GM12875 (cell line): Measurements from ENCODE around the gene ATG2B.

Source experiments
- H3K4me3 ChIP-seq: one replicate; pipeline ENCODE4 v1.5.1; 2011; ENCODE audit warnings: low read depth, low read length, control low read depth
- TF ChIP-seq, protein P1 (sequence below): IDR thresholded peaks from 2 replicates; pipeline ENCODE4 v1.5.1; 2011; ENCODE audit warnings: low read depth, mild to moderate bottlenecking, control low read depth, inconsistent platforms, low read length, moderate library complexity, borderline replicate concordance; ENCODE audit not compliant: insufficient read depth

Gene ATG2B

GRCh38 chr14:96390965-96391292 lies 27.8 kb upstream of the ATG2B start:
- peak overlapping the region; percentile 83 for H3K4me3 ChIP-seq
- TF ChIP-seq, protein P1, sequence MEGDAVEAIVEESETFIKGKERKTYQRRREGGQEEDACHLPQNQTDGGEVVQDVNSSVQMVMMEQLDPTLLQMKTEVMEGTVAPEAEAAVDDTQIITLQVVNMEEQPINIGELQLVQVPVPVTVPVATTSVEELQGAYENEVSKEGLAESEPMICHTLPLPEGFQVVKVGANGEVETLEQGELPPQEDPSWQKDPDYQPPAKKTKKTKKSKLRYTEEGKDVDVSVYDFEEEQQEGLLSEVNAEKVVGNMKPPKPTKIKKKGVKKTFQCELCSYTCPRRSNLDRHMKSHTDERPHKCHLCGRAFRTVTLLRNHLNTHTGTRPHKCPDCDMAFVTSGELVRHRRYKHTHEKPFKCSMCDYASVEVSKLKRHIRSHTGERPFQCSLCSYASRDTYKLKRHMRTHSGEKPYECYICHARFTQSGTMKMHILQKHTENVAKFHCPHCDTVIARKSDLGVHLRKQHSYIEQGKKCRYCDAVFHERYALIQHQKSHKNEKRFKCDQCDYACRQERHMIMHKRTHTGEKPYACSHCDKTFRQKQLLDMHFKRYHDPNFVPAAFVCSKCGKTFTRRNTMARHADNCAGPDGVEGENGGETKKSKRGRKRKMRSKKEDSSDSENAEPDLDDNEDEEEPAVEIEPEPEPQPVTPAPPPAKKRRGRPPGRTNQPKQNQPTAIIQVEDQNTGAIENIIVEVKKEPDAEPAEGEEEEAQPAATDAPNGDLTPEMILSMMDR = no peak

DNA sequence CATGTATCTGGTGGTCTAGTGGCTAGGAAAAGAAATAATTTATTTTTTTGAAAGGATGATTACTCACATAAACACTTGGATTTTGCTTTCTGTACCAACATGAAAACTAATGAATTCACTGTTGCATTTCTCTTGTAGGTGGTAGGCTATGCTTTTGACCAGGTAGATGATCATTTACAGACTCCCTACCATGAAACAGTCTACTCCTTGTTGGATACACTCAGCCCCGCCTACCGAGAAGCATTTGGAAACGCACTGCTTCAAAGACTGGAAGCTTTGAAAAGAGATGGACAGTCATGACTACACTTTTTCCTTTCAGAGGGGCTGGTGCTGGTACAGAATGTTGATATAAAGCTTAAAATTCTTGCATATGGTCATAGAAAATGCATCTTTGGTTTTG lies 22.2 kb upstream of the ATG2B start:
- H3K4me3 ChIP-seq = no peak overlapping the region
- TF ChIP-seq, protein P1 = no peak

GRCh38 chr14:96384740-96385139 lies 21.6 kb upstream of the ATG2B start:
- H3K4me3 ChIP-seq = no peak overlapping the region
- TF ChIP-seq, protein P1 = no peak

DNA sequence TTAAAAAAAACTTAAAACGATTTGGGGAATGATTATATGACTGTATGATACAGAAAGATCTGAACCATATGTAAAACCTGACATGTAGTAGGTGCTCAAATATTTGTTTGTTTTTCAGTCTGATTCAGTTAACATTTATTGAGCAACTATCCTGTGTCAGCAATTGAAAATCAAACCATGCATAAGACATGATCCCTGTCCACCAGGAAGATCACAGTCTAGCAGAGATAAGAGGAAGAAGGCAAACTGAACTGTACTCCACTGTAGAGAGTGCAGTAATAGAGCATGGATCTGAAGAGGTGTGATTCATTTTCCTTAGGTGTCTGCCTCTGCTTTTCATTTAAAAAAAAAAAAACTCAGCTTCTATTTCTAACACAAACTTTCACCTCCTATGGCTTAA lies 20.9 kb upstream of the ATG2B start:
- no peak overlapping the region for H3K4me3 ChIP-seq
- TF ChIP-seq, protein P1 = no peak

GRCh38 chr14:96383445-96383844 lies 20.3 kb upstream of the ATG2B start:
- no peak overlapping the region for H3K4me3 ChIP-seq
- TF ChIP-seq, protein P1 = no peak

- TF ChIP-seq, protein P1 = no peak
- no peak overlapping the region for H3K4me3 ChIP-seq
Measured at GRCh38 chr14:96380735-96381134, 17.6 kb upstream of the ATG2B start.

DNA sequence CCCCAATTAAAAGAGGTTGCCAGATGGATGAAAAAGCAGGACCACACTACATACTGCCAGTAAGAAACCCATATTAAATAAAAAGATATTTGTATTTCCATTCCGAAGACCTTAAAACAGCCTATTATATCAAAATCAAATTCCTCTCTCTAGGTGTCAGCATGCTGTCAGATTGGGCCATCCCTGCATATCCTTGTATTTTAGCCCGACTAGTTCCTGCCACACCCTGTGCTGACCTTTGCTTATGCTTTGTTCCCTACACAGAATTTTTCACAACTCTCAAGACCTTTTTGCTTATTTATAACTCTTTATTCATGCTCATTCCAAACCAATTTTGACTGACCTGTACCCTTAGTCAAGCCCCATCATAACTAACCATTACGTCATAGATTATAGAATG lies 13.0 kb upstream of the ATG2B start:
- TF ChIP-seq, protein P1 = no peak
- H3K4me3 ChIP-seq = no peak overlapping the region
